SK-N-SH treated with all-trans-retinoic acid at 6 μM for 48 hours (cell line): Measurements from ENCODE around the gene RTL3.

Experiments
- ATAC-seq: fragments of 200-7000 bp; cut with Tn5 transposase; 3 replicates; pipeline ENCODE4 v1.9.1; 2020; ENCODE audit warnings: mild to moderate bottlenecking, moderate library complexity
- ARNTL ChIP-seq: fragments of 450-650 bp; formaldehyde crosslinking; IDR thresholded peaks from 2 replicates; pipeline ENCODE4 v1.5.0; 2020; ENCODE audit warnings: low read depth, mild to moderate bottlenecking, moderate library complexity, borderline replicate concordance
- BACH2 ChIP-seq: fragments of 250-450 bp; sonication (Bioruptor Pico); IDR thresholded peaks from 2 replicates; pipeline ENCODE4 v1.9.0; 2021; ENCODE audit warnings: mild to moderate bottlenecking, borderline replicate concordance
- CREB5 ChIP-seq: fragments of 250-450 bp; sonication (Bioruptor Pico); IDR thresholded peaks from 2 replicates; pipeline ENCODE4 v1.5.1; 2020; ENCODE audit warnings: low read depth, mild to moderate bottlenecking, moderate library complexity
- CSDC2 ChIP-seq: fragments of 250-450 bp; sonication (Bioruptor Pico); IDR thresholded peaks from 2 replicates; pipeline ENCODE4 v1.5.0; 2020; ENCODE audit warnings: mild to moderate bottlenecking, moderate library complexity
- CSRNP3 ChIP-seq: fragments of 250-450 bp; sonication (Bioruptor Pico); IDR thresholded peaks from 2 replicates; pipeline ENCODE4 v1.5.1; 2021; ENCODE audit warnings: mild to moderate bottlenecking, moderate library complexity
- ESRRG ChIP-seq: fragments of 250-450 bp; sonication (Bioruptor Pico); IDR thresholded peaks from 2 replicates; pipeline ENCODE4 v1.6.1; 2021; ENCODE audit warnings: mild to moderate bottlenecking
- ISL1 ChIP-seq: fragments of 250-450 bp; sonication (Bioruptor Pico); IDR thresholded peaks from 2 replicates; pipeline ENCODE4 v2.1.2; 2022; ENCODE audit warnings: mild to moderate bottlenecking, moderate library complexity
- PATZ1 ChIP-seq: fragments of 250-450 bp; sonication (Bioruptor Pico); IDR thresholded peaks from 2 replicates; pipeline ENCODE4 v1.8.0; 2020; ENCODE audit warnings: mild to moderate bottlenecking, moderate library complexity, borderline replicate concordance
- POU6F1 ChIP-seq: fragments of 250-450 bp; sonication (Bioruptor Pico); IDR thresholded peaks from 2 replicates; pipeline ENCODE4 v1.8.0; 2021; ENCODE audit warnings: low read depth, mild to moderate bottlenecking, moderate library complexity, borderline replicate concordance
- PPARA ChIP-seq: fragments of 250-450 bp; sonication (Bioruptor Pico); IDR thresholded peaks from 2 replicates; pipeline ENCODE4 v1.5.0; 2020; ENCODE audit warnings: mild to moderate bottlenecking, borderline replicate concordance
- RARB ChIP-seq: fragments of 250-450 bp; sonication (Bioruptor Pico); IDR thresholded peaks from 2 replicates; pipeline ENCODE4 v1.8.0; 2021; ENCODE audit warnings: mild to moderate bottlenecking, moderate library complexity
- SNAI2 ChIP-seq: fragments of 250-450 bp; sonication (Bioruptor Pico); IDR thresholded peaks from 2 replicates; pipeline ENCODE4 v1.5.0; 2020; ENCODE audit warnings: mild to moderate bottlenecking, moderate library complexity
- TCF4 ChIP-seq: fragments of 250-450 bp; sonication (Bioruptor Pico); IDR thresholded peaks from 2 replicates; pipeline ENCODE4 v1.8.0; 2021; ENCODE audit warnings: mild to moderate bottlenecking, moderate library complexity, borderline replicate concordance
- TOX ChIP-seq: fragments of 250-450 bp; sonication (Bioruptor Pico); IDR thresholded peaks from 2 replicates; pipeline ENCODE4 v1.8.0; 2021; ENCODE audit warnings: mild to moderate bottlenecking, moderate library complexity, borderline replicate concordance
- TSHZ2 ChIP-seq: fragments of 250-450 bp; sonication (Bioruptor Pico); IDR thresholded peaks from 2 replicates; pipeline ENCODE4 v1.5.0; 2020; ENCODE audit warnings: mild to moderate bottlenecking, moderate library complexity
- ZC3H10 ChIP-seq: fragments of 250-450 bp; sonication (Bioruptor Pico); IDR thresholded peaks from 2 replicates; pipeline ENCODE4 v1.5.1; 2021; ENCODE audit warnings: mild to moderate bottlenecking, moderate library complexity
- ZFP3 ChIP-seq: fragments of 250-450 bp; sonication (Bioruptor Pico); IDR thresholded peaks from 2 replicates; pipeline ENCODE4 v1.5.0; 2020; ENCODE audit warnings: mild to moderate bottlenecking, moderate library complexity
- ZFP30 ChIP-seq: fragments of 450-650 bp; formaldehyde crosslinking; IDR thresholded peaks from 2 replicates; pipeline ENCODE4 v1.5.0; 2022; ENCODE audit warnings: mild to moderate bottlenecking, moderate library complexity
- ZNF565 ChIP-seq: fragments of 450-650 bp; formaldehyde crosslinking; conservative IDR thresholded peaks from 2 replicates; pipeline ENCODE4 v1.5.0; 2020; ENCODE audit warnings: low read depth, mild to moderate bottlenecking, moderate library complexity
- ZNF8 ChIP-seq: fragments of 450-650 bp; formaldehyde crosslinking; IDR thresholded peaks from 2 replicates; pipeline ENCODE4 v1.5.0; 2020; ENCODE audit warnings: mild to moderate bottlenecking, moderate library complexity

RTL3 gene

GRCh38 chrX:78650906-78651437 is 8.2 kb downstream of the RTL3 start:
- ATAC-seq, result peak; percentile 44
- no peak for TF ChIP-seq CREB5
- TF ChIP-seq TSHZ2, result no peak
- no peak for TF ChIP-seq TCF4
- no peak for TF ChIP-seq CSRNP3 (CRISPR knock-in tag)
- TF ChIP-seq CSDC2 (CRISPR knock-in tag), result no peak
- TF ChIP-seq SNAI2 (CRISPR knock-in tag), result no peak
- no peak for TF ChIP-seq ISL1
- no peak for TF ChIP-seq TOX
- no peak for TF ChIP-seq ZFP3 (CRISPR knock-in tag)
- no peak for TF ChIP-seq ZC3H10
- no peak for TF ChIP-seq ZNF8 (CRISPR knock-in tag)
- no peak for TF ChIP-seq ESRRG (CRISPR knock-in tag)
- no peak for TF ChIP-seq RARB (CRISPR knock-in tag)
- no peak for TF ChIP-seq BACH2
- no peak for TF ChIP-seq POU6F1 (CRISPR knock-in tag)
- no peak for TF ChIP-seq PPARA

- no peak for ATAC-seq
- no peak for TF ChIP-seq PPARA
- TF ChIP-seq ISL1, result no peak
- TF ChIP-seq CREB5, result no peak
- TF ChIP-seq ZNF565 (CRISPR knock-in tag), result no peak
- no peak for TF ChIP-seq POU6F1 (CRISPR knock-in tag)
- TF ChIP-seq RARB (CRISPR knock-in tag), result no peak
- no peak for TF ChIP-seq ZFP30 (CRISPR knock-in tag)
- TF ChIP-seq ARNTL (CRISPR knock-in tag), result no peak
- TF ChIP-seq PATZ1 (CRISPR knock-in tag), result no peak
- no peak for TF ChIP-seq TSHZ2
Measured at GRCh38 chrX:78643874-78644273, 15.3 kb downstream of the RTL3 start.
